ENCODE data around the gene TSPAN18.

The TSPAN18 gene

GRCh38 chr11:44726283-44727113 lies at the start of gene TSPAN18:
Gene TSPAN18 (plus strand): TSS chr11:44726962. CDS start chr11:44906417, 179,455 bp downstream.
- DNase-seq (ENCODE audit: low read depth, low spot score): no peak

GRCh38 chr11:44680982-44681597 lies 45.7 kb upstream of the TSPAN18 start:
- DNase-seq (ENCODE audit: low read depth, low spot score): no peak

- DNase-seq (ENCODE audit: low read depth, low spot score): no peak
Measured at GRCh38 chr11:44681698-44682097, 45.1 kb upstream of the TSPAN18 start.

- no peak for DNase-seq (ENCODE audit: low read depth, low spot score)
Measured at GRCh38 chr11:44684859-44685281, 41.9 kb upstream of the TSPAN18 start.

- DNase-seq (ENCODE audit: low read depth, low spot score): no peak
Measured at GRCh38 chr11:44687388-44687787, 39.4 kb upstream of the TSPAN18 start.

- DNase-seq (ENCODE audit: low read depth, low spot score): no peak
Measured at GRCh38 chr11:44689265-44689664, 37.5 kb upstream of the TSPAN18 start.

GRCh38 chr11:44690651-44691050 lies 36.1 kb upstream of the TSPAN18 start:
- DNase-seq (ENCODE audit: low read depth, low spot score): no peak

- DNase-seq (ENCODE audit: low read depth, low spot score): no peak
Measured at GRCh38 chr11:44692460-44692859, 34.3 kb upstream of the TSPAN18 start.

GRCh38 chr11:44693654-44694119 lies 33.1 kb upstream of the TSPAN18 start:
- DNase-seq (ENCODE audit: low read depth, low spot score): no peak

- no peak for DNase-seq (ENCODE audit: low read depth, low spot score)
Measured at GRCh38 chr11:44694443-44694842, 32.3 kb upstream of the TSPAN18 start.

GRCh38 chr11:44695169-44695833 lies 31.5 kb upstream of the TSPAN18 start:
- no peak for DNase-seq (ENCODE audit: low read depth, low spot score)

- no peak for DNase-seq (ENCODE audit: low read depth, low spot score)
Measured at GRCh38 chr11:44698252-44698912, 28.4 kb upstream of the TSPAN18 start.

GRCh38 chr11:44699497-44700408 lies 27.0 kb upstream of the TSPAN18 start:
- no peak for DNase-seq (ENCODE audit: low read depth, low spot score)

GRCh38 chr11:44701276-44701675 lies 25.5 kb upstream of the TSPAN18 start:
- DNase-seq (ENCODE audit: low read depth, low spot score): no peak

- DNase-seq (ENCODE audit: low read depth, low spot score): no peak
Measured at GRCh38 chr11:44702889-44703288, 23.9 kb upstream of the TSPAN18 start.

GRCh38 chr11:44707094-44707493 lies 19.7 kb upstream of the TSPAN18 start:
- no peak for DNase-seq (ENCODE audit: low read depth, low spot score)

- no peak for DNase-seq (ENCODE audit: low read depth, low spot score)
Measured at GRCh38 chr11:44708009-44708408, 18.8 kb upstream of the TSPAN18 start.

- DNase-seq (ENCODE audit: low read depth, low spot score): no peak
Measured at GRCh38 chr11:44708523-44709280, 18.1 kb upstream of the TSPAN18 start.

GRCh38 chr11:44709281-44709562 lies 17.5 kb upstream of the TSPAN18 start:
- DNase-seq (ENCODE audit: low read depth, low spot score): no peak

- no peak for DNase-seq (ENCODE audit: low read depth, low spot score)
Measured at GRCh38 chr11:44709966-44710365, 16.8 kb upstream of the TSPAN18 start.

Measured in brain pericyte (primary cell).